Smooth muscle cell of the brain vasculature (primary cell): ENCODE data around the gene BID.

ENCODE experiments used
- DNase-seq: peaks from one replicate; pipeline ENCODE4 v3.0.0-alpha.2; 2012; ENCODE audit warnings: low read depth, low spot score

Gene BID

GRCh38 chr22:17783773-17784480 is 9.7 kb upstream of the BID start:
- no peak for DNase-seq

- DNase-seq = no peak
Observed at GRCh38 chr22:17783312-17783711, 9.0 kb upstream of the BID start.

GRCh38 chr22:17782621-17783020 is 8.4 kb upstream of the BID start:
- DNase-seq = no peak

- no peak for DNase-seq
Observed at GRCh38 chr22:17782158-17782557, 7.9 kb upstream of the BID start.

- DNase-seq = peak; percentile 57
Observed at GRCh38 chr22:17781319-17782031, 7.2 kb upstream of the BID start.

GRCh38 chr22:17780741-17781318 is 6.6 kb upstream of the BID start:
- DNase-seq = no peak

- DNase-seq = no peak
Observed at GRCh38 chr22:17780116-17780740, 6.0 kb upstream of the BID start.

- no peak for DNase-seq
Observed at GRCh38 chr22:17779286-17780115, 5.2 kb upstream of the BID start.

GRCh38 chr22:17778412-17778976 is 4.2 kb upstream of the BID start:
- no peak for DNase-seq

- no peak for DNase-seq
Observed at GRCh38 chr22:17777717-17778044, 3.4 kb upstream of the BID start.

GRCh38 chr22:17777005-17777716 is 2.9 kb upstream of the BID start:
- DNase-seq = no peak

GRCh38 chr22:17775781-17776465 is 1.7 kb upstream of the BID start:
- DNase-seq = no peak

- DNase-seq = no peak
Observed at GRCh38 chr22:17774926-17775685, 837 bp upstream of the BID start.

- DNase-seq = no peak
Observed at GRCh38 chr22:17773606-17774205, 563 bp downstream of the BID start.

GRCh38 chr22:17772958-17773605 is 1.2 kb downstream of the BID start:
- no peak for DNase-seq

GRCh38 chr22:17772249-17772957 is 1.9 kb downstream of the BID start:
- DNase-seq = no peak

- no peak for DNase-seq
Observed at GRCh38 chr22:17770180-17771077, 3.8 kb downstream of the BID start.
